Measurements from ENCODE around the gene ROR2.
"Not testable (repeated sequence)": the region's sequence is repeated elsewhere in the genome, so short reads cannot be mapped to it uniquely, and the experiment has no call there.

Gene ROR2

DNA sequence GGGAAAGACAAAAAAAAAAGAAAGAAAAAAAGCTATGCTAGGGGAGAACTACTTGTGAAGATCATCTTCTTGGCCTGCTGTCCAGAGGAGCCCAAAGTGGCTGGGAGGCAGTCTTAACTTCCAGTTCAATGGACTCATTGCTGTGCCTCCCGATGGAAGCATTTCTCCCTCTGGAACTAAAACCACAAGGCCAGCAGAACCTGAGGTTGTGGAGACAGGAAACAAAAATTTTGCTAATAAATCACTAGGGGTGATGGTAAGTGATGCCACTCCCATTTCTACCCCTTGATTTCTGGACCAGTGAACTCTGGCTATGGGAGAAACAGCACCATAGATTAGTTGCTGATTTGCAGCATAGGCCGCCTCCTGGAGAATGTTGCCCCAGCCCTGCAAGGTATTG lies 402.9 kb downstream of the ROR2 start:
- no peak for DNase-seq

DNA sequence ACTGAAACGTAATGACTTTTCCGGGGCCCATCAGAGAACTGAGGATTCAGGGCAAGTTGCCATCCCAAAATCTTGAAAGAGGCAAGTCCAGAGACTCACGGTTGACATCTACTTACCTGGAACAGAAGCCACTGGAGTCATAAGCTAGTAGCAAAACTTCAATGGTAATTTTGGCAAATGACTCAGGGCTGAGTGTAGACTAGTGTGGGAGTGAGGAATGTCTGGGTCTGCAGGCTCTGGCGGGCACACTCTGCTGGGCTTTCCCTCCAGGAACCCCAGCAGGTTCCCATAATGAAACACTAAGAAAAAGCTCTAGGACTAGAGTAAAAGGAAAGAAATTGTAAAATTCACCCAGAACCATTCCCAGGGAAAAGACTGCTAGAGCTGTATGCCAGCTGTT lies 403.5 kb downstream of the ROR2 start:
- no peak for DNase-seq

DNA sequence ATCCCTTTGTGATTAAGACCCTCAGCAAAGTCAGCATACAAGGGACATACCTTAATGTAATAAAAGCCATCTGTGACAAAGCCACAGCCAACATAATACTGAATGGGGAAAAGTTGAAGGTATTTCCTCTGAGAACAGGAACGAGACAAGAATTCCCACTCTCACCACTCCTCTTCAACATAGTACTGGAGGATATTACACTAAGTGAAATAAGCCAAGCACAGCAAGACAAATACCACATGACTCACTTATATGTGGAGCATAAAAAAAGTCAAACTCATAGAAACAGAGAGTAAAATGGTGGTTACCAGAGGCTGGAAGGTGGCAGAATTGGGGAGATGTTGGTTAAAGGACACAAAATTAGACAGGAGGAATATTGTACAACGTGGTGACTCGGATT lies 408.3 kb downstream of the ROR2 start:
- no peak for DNase-seq

DNA sequence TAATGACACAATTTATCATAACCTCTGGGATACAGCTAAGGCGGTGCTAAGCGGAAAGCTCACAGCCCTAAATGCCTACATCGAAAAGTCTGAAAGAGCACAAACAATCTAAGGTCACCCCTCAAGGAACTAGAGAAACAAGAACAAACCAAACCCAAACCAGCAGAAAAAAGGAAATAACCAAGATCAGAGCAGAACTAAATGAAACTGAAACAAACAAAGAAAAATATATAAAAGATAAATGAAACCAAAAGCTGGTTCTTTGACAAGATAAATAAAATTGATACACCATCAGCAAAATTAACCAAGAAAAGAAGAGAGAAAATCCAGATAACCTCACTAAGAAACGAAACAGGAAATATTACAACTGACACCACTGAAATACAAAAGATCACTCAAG lies 409.5 kb downstream of the ROR2 start:
- DNase-seq: not testable (repeated sequence)

DNA sequence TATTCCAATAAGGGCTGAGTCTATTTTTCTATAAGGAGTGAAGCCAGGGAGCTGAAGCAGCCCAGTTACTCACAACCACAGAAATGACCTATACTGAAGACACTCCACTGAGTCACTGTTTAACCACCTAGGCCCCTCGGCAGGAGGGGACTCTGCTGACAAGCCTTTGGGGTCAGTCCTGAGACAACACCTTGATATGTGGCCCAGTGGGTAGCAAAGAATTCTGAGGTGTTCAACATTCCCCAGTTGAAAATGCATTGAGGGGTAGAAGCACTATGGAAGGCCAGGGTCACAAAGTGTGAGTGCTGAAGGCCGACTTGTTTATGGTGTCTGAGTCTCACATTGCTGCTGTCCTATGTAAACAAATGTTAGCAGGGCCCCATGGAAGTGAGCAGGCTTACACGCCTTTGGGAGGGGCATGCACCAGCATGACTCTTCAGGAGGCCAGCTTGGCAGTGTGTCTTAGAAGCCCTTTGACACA lies 413.8 kb downstream of the ROR2 start:
- DNase-seq: no peak

DNA sequence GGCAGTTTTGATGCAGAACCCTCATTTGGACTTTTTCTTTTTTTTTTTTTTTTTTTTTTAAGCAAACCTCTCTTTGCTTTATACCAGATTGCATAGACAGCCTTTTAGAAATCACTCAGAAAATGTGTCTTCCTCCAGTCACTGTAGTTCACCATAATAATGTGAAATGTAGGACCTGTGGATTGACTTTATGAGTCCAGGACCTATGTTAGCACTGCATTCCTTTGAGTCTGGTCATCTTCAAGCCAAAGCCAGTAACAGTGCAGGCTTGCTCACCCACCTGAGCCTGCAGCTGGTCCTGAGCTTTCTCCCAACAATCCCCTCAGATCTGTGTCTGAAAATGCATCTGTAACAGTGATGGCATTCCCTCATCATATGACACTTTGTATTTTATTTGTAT lies 415.7 kb downstream of the ROR2 start:
- DNase-seq: no peak

DNA sequence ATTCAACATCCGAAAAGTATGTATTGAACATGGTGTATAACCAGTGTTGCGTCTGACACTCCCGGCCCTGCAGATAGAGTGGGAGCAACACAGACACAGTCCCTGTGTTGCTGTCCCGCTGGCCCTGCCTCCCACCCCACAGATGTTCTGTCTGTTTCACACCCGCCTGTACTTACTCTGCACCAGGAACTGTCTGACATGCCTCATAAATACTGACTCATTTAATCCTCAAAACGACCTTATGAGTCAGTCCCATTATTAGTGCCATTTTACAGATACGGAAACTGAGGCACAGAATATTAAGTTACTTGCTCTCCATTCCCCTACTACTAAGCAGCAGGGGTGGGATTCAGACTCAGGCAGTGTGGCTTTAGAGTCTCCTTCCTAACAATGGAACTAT lies 416.6 kb downstream of the ROR2 start:
- no peak for DNase-seq

DNA sequence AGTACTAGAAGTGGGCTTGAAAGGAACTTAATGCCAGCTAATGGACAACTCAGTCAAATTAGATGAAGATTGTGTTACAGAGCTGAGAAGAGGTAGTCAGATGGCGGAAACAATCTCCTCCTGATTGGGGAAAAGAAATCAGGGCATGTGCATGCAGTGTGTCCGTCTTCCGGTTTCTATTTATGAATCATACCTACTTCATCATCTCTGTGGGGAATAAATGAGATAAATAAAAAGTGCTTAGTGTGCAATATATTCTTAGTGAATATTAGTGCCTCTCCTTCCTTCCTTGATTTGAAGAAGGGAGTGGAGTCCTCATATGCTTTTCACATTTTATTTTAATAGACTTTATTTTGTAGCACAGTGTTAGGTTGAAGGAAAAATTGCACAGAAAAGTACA lies 417.7 kb downstream of the ROR2 start:
- no peak for DNase-seq

DNA sequence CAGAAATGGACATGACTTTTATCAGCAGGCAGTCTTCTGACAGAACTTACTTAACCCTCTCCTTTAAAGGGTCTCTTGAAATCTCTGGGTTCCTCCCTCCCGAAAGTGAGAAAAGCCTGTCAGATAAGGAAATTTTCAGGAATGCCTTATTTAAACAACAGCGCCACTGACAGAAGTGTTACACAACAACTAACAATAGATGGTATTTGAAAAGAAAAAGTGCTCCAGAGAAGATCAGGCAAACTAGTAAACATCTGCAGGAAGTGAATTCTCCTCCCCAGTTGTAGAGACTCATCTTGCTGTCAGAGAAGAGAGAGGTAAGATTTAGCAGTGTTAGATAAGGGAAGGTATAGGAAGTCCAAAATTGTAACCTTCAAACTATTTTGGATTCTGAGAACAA lies 419.2 kb downstream of the ROR2 start:
- no peak for DNase-seq

DNA sequence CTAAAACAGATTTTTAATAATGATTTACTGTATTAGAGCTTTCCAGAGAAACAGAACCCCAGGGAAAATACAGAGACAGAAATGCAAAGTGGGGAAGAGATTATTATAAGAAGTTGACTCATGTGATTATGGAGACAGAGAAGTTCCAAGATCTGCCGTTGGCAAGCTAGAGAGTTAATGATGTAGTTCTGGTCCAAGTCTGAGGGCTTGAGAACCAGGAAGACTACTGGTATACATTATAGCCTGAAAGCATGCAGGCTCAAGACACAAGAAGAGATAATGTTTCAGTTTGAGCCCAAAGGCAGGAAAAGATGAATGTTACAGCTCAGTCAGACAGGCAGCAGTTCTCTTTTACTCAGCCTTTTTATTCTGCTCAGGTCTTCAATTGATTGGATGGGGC lies 427.5 kb downstream of the ROR2 start:
- DNase-seq: no peak

DNA sequence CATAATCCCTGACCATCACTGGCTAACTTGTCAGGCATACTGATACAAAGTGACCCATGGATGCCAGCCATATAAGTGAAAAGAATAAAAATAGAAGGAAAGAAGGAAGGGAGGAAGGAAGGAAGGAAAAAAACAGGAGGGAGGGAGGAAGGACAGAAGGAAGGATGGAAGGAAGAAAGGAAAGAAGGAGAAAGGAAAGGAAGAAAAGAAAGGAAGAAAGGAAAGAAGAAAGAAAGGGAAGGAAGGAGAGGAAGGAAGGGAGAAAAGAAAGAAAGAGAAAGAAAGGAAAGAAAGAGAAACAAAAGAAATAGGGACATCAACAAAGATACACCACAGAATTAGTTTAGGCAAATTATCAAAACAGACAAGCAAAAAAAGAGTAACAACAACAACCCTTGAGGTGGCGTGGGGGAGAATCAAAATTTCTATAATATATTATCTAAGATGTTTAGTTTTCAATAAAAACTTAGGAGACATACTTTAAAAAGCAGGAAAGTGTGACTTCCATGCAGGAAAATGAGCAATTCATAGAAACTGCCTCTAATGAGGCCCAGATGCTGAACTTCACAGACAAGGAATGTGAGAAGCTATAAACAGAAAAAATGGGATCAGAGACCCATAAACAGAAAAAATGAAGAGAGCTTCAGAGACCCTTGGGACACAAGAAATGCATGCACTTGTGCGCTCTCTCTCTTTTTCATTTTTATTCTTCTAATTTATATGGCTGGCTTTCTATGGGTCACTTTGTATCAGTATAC lies 430.3 kb downstream of the ROR2 start:
- no peak for DNase-seq

DNA sequence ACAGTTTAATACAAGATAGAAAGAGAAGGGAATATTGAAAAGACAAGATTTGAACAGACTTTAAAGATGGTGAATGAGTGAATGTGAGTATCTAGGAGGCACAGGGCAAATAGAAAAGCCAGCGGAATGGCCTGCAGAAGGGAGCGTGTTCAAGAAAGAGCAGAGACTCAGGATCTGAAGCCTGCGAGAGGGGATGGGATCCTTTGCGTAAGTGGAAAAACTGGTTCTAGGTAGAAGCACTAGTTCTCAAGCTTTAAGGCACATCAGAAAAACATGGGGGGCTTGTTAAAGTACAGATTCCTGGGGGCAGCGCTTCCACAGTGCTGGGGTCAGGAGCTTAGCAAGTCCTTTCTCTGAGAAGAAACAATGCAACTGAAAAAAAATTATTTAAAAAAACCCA lies 431.6 kb downstream of the ROR2 start:
- DNase-seq: no peak

DNA sequence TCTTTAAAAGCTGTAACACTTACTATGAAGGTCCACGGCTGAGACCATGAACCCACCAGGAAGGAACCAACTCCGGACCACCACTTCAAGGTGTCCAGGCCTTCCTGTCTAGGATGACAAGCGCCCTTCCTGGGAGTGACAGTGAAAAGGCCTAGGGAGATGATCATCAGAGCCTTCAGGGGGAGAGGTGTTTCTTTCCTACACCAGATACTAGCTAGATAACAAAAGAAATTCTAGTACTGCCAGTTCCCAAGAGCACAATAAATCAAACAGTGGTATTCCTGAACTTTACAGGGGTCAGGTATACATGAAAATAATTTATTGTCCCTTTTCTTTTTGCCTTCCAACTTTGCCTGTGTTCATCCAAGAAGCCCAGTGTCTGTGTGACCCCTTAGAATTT lies 432.2 kb downstream of the ROR2 start:
- DNase-seq: no peak

DNA sequence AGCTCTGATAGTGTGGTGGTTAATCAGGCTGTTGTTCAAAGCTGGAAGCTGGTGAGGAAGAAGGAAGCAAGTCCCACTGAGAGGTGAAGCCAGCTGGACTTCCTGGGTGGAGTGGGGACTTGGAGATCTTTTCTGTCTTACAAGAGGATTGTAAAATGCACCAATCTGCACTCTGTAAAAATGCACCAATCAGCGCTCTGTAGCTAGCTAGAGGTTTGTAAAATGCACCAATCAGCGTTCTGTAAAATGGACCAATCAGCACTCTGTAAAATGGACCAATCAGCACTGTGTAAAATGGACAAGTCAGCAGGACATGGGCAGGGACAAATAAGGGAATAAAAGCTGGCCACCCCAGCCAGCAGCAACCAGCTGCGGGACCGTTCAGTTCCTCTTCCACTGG lies 432.7 kb downstream of the ROR2 start:
- DNase-seq: not testable (repeated sequence)

DNA sequence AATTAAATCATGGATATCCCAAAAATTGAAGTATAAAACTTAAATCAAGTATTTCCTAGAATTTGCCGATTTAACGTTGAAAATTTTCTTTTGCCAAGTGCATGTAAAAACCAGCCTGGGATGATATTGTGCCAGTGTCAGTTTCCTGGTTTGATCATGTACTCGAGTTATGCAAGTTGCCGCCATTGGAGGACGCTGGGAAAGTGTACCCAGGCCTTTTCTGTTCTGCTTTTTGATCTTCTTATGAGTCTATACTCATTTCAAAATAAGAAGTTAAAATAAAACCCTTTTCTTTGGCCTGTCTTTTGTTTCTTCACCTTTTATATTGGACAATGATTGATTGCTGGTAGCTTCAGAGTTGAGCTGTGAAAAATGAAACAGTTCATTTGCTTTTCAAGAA lies 433.3 kb downstream of the ROR2 start:
- DNase-seq: no peak

DNA sequence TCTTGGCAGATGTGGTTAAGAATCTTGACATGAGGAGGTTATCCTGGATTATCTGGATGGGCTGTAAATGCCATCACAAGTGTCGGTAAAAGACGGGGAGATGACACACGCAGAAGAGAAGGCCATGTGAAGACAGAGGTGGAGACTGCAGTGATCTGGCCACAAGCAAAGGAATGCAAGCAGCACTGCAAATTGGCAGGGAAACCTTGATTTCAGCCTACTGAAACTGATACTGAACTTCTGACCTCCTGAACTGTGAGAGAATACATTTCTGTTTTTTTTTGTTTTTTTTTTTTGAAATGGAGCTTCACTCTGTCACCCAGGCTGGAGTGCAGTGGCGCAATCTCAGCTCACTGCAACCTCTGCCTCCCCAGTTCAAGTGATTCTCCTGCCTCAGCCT lies 433.9 kb downstream of the ROR2 start:
- no peak for DNase-seq

DNA sequence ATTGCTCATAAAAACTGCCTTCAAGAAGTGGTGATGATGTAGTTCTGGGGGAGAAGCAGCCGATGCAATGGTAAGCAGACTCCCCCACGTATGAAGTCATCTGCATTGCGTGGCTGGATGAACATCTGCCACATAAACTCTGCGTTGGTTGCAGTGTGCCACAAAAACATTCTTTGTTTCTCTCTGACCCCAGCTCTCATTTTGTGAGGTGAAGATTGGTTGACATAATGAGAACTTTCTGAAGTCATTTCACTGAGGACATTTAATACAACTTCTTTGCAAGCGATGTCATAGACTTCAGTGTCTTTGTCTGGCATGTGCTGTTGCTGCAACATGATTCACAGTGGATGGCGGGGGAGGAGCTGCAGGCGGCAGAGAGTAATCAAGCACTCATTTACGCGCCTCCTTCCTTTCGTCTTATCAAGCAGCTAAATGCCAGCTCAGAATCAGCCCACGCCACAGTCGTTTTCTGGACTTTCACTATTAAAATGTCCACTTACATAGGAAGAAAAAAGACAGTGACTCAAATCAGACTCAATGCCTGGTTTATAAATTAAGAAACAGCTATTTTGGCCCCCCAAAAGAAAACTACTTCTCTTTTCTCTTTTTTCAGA lies 434.8 kb downstream of the ROR2 start:
- no peak for DNase-seq
